ENCODE data around the gene COX7A2. TPM values are rescaled to one million over a fixed set of nuclear protein-coding genes. Genes with fewer than 3 reads are reported as not detected.

COX7A2 gene
- polyA plus RNA-seq (ENCODE audit: insufficient read length in 3 of 3): 100 to 1,000 TPM; 228 to 287 (median 285) TPM
- long read RNA-seq, donor 1, transcript COX7A2-202 (4 exons, 773 nt): major isoform, 368 of 396 reads
- long read RNA-seq, donor 1, partial matches to known transcripts: 16 of 396 reads
- long read RNA-seq, donor 1, other reads (novel, unspliced or antisense): 6 of 396 reads
- long read RNA-seq, donor 2, transcript COX7A2-202 (4 exons, 773 nt): major isoform, 440 of 488 reads
- long read RNA-seq, donor 2, transcript COX7A2-206 (3 exons, 325 nt): minor isoform, 9 of 488 reads
- long read RNA-seq, donor 2, partial matches to known transcripts: 26 of 488 reads
- long read RNA-seq, donor 2, other reads (novel, unspliced or antisense): 7 of 488 reads
- long read RNA-seq, donor 3, transcript COX7A2-202 (4 exons, 773 nt): major isoform, 347 of 408 reads
- long read RNA-seq, donor 3, transcript COX7A2-206 (3 exons, 325 nt): minor isoform, 5 of 408 reads
- long read RNA-seq, donor 3, transcript COX7A2-207 (2 exons, 914 nt): minor isoform, 5 of 408 reads
- long read RNA-seq, donor 3, partial matches to known transcripts: 49 of 408 reads
- long read RNA-seq, donor 3, other reads (novel, unspliced or antisense): 0 of 408 reads
- long read RNA-seq, donor 4, transcript COX7A2-202 (4 exons, 773 nt): major isoform, 559 of 627 reads
- long read RNA-seq, donor 4, transcript COX7A2-206 (3 exons, 325 nt): minor isoform, 11 of 627 reads
- long read RNA-seq, donor 4, partial matches to known transcripts: 54 of 627 reads
- long read RNA-seq, donor 4, other reads (novel, unspliced or antisense): 0 of 627 reads
- long read RNA-seq, donor 5, transcript COX7A2-206 (3 exons, 325 nt): minor isoform, 5 of 282 reads
- long read RNA-seq, donor 5, transcript COX7A2-202 (4 exons, 773 nt): major isoform, 251 of 282 reads
- long read RNA-seq, donor 5, partial matches to known transcripts: 20 of 282 reads
- long read RNA-seq, donor 5, other reads (novel, unspliced or antisense): 0 of 282 reads
- long read RNA-seq, donor 6, transcript COX7A2-207 (2 exons, 914 nt): minor isoform, 6 of 387 reads
- long read RNA-seq, donor 6, transcript COX7A2-202 (4 exons, 773 nt): major isoform, 332 of 387 reads
- long read RNA-seq, donor 6, partial matches to known transcripts: 43 of 387 reads
- long read RNA-seq, donor 6, other reads (novel, unspliced or antisense): 0 of 387 reads
- long read RNA-seq, donor 7, transcript COX7A2-206 (3 exons, 325 nt): minor isoform, 8 of 553 reads
- long read RNA-seq, donor 7, transcript COX7A2-202 (4 exons, 773 nt): major isoform, 479 of 553 reads
- long read RNA-seq, donor 7, partial matches to known transcripts: 54 of 553 reads
- long read RNA-seq, donor 7, other reads (novel, unspliced or antisense): 9 of 553 reads
- long read RNA-seq, donor 8, transcript COX7A2-202 (4 exons, 773 nt): major isoform, 108 of 118 reads
- long read RNA-seq, donor 8, partial matches to known transcripts: 7 of 118 reads
- long read RNA-seq, donor 8, other reads (novel, unspliced or antisense): 0 of 118 reads
- long read RNA-seq, donor 9, transcript COX7A2-207 (2 exons, 914 nt): minor isoform, 5 of 481 reads
- long read RNA-seq, donor 9, transcript COX7A2-202 (4 exons, 773 nt): major isoform, 426 of 481 reads
- long read RNA-seq, donor 9, transcript COX7A2-206 (3 exons, 325 nt): minor isoform, 7 of 481 reads
- long read RNA-seq, donor 9, partial matches to known transcripts: 35 of 481 reads
- long read RNA-seq, donor 9, other reads (novel, unspliced or antisense): 8 of 481 reads
- long read RNA-seq, donor 10, transcript COX7A2-202 (4 exons, 773 nt): major isoform, 320 of 376 reads
- long read RNA-seq, donor 10, partial matches to known transcripts: 47 of 376 reads
- long read RNA-seq, donor 10, other reads (novel, unspliced or antisense): 0 of 376 reads
- long read RNA-seq, donor 11, transcript COX7A2-202 (4 exons, 773 nt): major isoform, 233 of 276 reads
- long read RNA-seq, donor 11, transcript COX7A2-206 (3 exons, 325 nt): minor isoform, 5 of 276 reads
- long read RNA-seq, donor 11, partial matches to known transcripts: 32 of 276 reads
- long read RNA-seq, donor 11, other reads (novel, unspliced or antisense): 0 of 276 reads
- long read RNA-seq, donor 12, transcript COX7A2-207 (2 exons, 914 nt): minor isoform, 11 of 538 reads
- long read RNA-seq, donor 12, transcript COX7A2-202 (4 exons, 773 nt): major isoform, 459 of 538 reads
- long read RNA-seq, donor 12, transcript COX7A2-206 (3 exons, 325 nt): minor isoform, 9 of 538 reads
- long read RNA-seq, donor 12, partial matches to known transcripts: 43 of 538 reads
- long read RNA-seq, donor 12, other reads (novel, unspliced or antisense): 13 of 538 reads
- long read RNA-seq, donor 13, transcript COX7A2-202 (4 exons, 773 nt): major isoform, 267 of 340 reads
- long read RNA-seq, donor 13, transcript COX7A2-206 (3 exons, 325 nt): minor isoform, 5 of 340 reads
- long read RNA-seq, donor 13, partial matches to known transcripts: 57 of 340 reads
- long read RNA-seq, donor 13, other reads (novel, unspliced or antisense): 6 of 340 reads
- long read RNA-seq, donor 14, transcript COX7A2-202 (4 exons, 773 nt): major isoform, 600 of 723 reads
- long read RNA-seq, donor 14, transcript COX7A2-207 (2 exons, 914 nt): minor isoform, 5 of 723 reads
- long read RNA-seq, donor 14, transcript COX7A2-206 (3 exons, 325 nt): minor isoform, 16 of 723 reads
- long read RNA-seq, donor 14, partial matches to known transcripts: 83 of 723 reads
- long read RNA-seq, donor 14, other reads (novel, unspliced or antisense): 16 of 723 reads
- long read RNA-seq, donor 15, transcript COX7A2-202 (4 exons, 773 nt): major isoform, 522 of 607 reads
- long read RNA-seq, donor 15, transcript COX7A2-207 (2 exons, 914 nt): minor isoform, 6 of 607 reads
- long read RNA-seq, donor 15, transcript COX7A2-206 (3 exons, 325 nt): minor isoform, 10 of 607 reads
- long read RNA-seq, donor 15, partial matches to known transcripts: 62 of 607 reads
- long read RNA-seq, donor 15, other reads (novel, unspliced or antisense): 5 of 607 reads
- long read RNA-seq, donor 16, transcript COX7A2-202 (4 exons, 773 nt): major isoform, 384 of 438 reads
- long read RNA-seq, donor 16, transcript COX7A2-206 (3 exons, 325 nt): minor isoform, 7 of 438 reads
- long read RNA-seq, donor 16, transcript COX7A2-207 (2 exons, 914 nt): minor isoform, 6 of 438 reads
- long read RNA-seq, donor 16, partial matches to known transcripts: 41 of 438 reads
- long read RNA-seq, donor 16, other reads (novel, unspliced or antisense): 0 of 438 reads

DNA sequence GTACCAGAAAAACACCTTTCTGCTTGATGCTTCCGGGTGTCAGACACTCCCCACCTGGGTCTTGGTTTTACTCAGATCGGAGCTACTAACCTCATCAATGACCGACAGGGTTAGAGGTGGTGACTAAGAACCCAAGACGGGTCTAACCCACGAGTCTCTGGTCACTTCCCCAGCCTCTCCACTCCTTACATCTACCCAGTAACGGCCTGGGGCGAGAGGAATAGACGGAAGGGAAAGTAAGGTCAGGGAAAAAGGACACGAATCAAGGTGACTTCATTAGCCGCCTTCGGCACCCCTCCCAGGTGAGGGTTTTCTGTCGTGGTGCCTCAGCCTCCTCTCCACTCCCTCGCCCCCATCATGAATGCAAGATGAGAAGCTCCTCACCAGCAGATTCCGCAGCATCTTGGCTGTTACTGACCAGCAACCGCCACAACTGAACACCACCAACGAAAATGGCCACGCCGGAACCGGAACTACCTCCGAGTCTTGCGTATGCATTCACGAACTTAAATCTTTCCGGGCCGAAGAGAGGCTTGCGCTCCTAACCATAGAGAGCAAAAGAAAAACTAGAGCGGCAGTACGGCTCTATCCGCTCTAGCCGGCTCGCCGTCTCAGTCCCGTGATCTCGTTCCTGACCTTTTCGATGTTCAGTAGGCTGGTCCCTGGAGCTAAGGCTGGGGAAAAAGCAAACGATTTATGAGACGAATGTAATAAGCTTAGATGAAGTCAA lies at the start of gene COX7A2:
TSS of gene COX7A2 (minus strand) at position 469 of the 730 bp plus-strand sequence. CDS start at position 402, 67 bp downstream.
- peak; percentile 98 for DNase-seq

DNA sequence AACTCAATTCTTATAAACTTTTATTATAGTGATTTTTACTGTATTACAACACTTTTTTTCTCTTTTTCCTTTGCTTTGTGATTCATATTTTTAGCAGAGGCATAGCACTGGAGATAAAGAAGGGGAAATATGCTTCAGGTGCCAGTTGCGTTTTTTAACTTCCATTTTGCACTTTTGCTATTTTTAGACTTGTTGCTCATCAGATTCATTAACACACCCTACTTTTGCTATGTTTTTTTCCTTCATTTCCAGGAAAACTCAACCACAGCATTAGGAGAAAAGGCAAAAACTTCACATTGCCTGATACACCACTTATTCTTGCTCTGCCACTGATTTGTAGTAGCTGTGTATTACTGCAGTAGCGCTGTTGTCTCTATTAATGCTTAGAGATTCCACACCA lies 49.0 kb upstream of the COX7A2 start:
- no peak for DNase-seq

GRCh38 chr6:75291744-75292143 lies 48.1 kb upstream of the COX7A2 start:
- DNase-seq: no peak

DNA sequence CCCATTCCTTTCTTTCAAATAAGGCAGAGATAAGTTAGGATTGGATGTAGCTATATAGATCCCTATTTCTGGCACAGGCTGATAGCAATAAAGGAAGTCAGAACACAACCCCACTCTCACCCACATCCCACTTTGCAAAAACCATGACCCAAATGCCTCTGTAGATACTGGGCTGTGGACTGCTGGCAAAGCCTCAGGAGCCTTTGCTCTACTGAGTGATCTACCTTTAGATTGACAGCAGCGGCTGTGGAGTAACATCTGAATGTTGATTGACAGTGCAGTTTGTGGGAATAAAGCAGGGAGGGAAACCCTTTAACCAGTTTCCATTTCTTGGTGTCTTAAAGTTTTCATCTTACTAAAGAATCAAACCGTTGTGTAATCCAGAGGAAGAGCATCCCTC lies 47.7 kb upstream of the COX7A2 start:
- no peak for DNase-seq

- DNase-seq: no peak
Measured at GRCh38 chr6:75290136-75290945, 46.7 kb upstream of the COX7A2 start.

DNA sequence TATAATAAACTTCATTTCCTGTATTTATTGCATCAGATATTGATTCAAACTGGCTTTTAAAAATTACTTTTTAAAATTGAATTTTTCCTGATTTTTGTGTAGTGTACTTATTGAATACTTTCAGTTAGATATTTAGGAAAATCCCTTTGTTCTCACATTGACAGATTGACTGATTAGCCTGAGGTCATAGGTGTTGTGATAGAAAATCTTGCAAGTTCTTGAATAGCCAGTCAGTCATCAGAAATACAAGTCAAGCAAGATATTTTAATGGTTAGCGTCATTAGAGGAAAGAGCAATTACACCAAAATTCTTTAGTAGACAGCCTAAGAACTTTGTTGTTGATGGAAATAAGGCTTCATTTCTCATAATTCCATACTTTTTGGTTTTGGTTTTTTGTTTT lies 44.4 kb upstream of the COX7A2 start:
- no peak for DNase-seq

DNA sequence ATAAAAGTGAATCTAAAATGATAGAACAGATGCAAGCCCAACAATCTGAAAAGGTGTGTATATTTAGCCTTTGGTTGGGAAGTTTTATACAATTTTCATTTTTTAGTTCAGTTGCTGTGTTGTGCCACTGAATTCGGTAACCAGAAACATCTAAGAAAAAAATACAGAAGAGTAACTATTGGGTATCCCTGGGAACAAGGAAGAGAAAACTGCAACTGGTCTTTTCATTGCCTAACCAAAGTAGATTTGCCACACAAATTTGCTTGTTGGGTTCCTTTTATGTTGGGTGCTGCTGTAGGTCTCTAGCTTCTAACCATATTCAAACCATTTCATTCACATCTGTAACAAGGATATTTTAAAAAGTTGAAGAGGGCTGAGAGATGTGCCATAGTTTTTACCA lies 43.8 kb upstream of the COX7A2 start:
- DNase-seq: no peak

GRCh38 chr6:75286955-75287354 lies 43.4 kb upstream of the COX7A2 start:
- no peak for DNase-seq

- DNase-seq: no peak
Measured at GRCh38 chr6:75285283-75285639, 41.7 kb upstream of the COX7A2 start.

GRCh38 chr6:75284632-75285282 lies 41.2 kb upstream of the COX7A2 start, which contains the start of gene TMEM30A:
TSS of gene TMEM30A (minus strand) at chr6:75284792. CDS start at chr6:75284638, 154 bp downstream.
- DNase-seq: peak; percentile 98

DNA sequence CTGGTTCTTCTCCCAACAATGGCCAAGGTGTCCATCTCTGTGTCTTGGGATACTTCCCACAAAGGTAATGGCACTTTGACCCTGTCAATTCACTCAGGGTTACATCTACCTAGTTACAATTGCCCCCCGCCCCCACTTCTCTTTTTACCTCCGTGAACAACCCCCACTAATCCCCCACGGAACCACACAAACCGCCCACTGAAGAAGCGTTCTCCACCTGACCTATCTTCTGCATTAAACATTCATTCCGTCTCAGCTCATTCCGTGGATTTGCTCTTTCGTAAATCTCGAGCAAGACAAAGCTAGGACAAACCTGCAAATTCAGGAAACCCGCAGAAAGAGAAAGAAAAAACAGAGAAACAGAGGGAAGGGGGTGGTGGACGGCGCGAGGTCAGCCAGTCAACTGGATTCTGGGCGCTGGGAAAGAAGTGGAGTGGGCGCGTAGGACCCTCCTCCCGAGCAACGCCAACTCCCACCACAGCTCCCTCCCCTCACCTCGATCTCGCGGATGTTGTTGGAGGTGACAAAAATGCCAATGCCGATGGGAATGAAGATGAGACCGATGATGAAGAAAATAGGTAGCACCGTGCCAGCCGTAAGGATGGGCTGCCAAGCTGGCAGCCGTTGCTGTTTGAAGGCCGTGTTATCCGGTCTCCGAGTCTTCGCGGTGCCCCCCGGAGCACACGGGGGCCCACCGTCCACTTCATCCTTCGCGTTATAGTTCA lies 40.5 kb upstream of the COX7A2 start:
- peak; percentile 53 for DNase-seq

DNA sequence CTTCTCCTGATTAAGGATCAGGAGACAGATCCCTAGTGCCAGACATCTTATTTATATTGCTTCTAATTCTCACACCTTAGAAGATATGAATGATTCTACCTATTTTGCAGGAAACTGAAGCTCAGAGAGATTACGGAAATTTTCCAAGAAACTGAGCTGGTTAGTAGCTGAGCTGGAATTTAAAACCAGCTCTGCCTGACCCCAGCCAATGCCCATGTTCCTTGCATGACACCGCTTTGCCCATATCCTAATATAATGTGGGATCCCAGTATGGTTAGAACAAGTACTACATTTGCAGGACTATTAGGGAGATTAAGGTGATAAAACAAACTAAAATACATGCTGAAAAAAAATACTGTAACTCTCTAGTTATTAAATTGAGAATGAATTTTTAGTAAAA lies 39.1 kb upstream of the COX7A2 start:
- DNase-seq: no peak

GRCh38 chr6:75281653-75282052 lies 38.1 kb upstream of the COX7A2 start:
- no peak for DNase-seq

- DNase-seq: no peak
Measured at GRCh38 chr6:75280131-75280855, 36.7 kb upstream of the COX7A2 start.
